Measurements from ENCODE around the gene MAST2.
"Not testable (repeated sequence)": the region's sequence is repeated elsewhere in the genome, so short reads cannot be mapped to it uniquely, and the experiment has no call there.

MAST2 gene

GRCh38 chr1:45938029-45938428 is 134.6 kb downstream of the MAST2 start:
- DNase-seq (ENCODE audit: low read depth in 2 of 2), result no peak

DNA sequence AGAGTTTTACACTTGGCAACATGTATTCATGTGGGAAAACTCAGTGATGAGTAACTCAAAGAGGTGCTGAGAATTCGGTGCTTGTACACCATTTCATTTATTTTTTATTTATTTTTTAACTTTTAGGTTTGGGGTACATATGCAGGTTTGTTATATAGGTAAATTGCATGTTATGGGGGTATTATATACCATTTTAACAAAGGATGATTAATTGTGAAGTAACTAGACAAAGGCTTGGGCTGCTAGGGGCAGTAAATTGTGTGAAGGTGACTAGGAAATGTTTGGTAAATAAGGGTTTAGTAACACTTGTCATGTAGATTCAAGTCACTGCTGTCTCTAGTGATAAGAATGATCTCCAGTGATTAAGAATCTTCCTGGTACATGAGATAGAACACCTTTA is 139.0 kb downstream of the MAST2 start:
- no peak for DNase-seq (ENCODE audit: low read depth in 2 of 2)

GRCh38 chr1:45943185-45943584 is 139.8 kb downstream of the MAST2 start:
- DNase-seq (ENCODE audit: low read depth in 2 of 2), result no peak

DNA sequence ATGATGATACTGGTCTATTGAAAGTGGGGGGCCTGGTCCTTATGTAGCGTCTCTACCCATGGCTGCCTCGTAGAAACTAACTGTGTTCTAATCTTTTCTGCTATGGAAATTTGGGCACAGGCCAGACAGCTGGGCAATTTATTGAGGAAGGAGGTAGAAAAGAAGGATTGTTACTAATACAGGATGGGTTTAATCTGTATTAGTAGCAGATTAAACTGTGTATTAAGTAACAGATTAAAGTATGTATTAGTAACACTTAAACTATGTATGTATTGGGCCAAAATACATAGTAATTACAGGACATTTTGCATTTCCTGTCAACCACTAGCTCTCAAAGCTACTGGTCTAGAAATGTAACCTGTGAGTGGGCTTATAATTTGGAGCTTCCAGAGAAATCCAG is 142.0 kb downstream of the MAST2 start:
- DNase-seq (ENCODE audit: low read depth in 2 of 2), result no peak

DNA sequence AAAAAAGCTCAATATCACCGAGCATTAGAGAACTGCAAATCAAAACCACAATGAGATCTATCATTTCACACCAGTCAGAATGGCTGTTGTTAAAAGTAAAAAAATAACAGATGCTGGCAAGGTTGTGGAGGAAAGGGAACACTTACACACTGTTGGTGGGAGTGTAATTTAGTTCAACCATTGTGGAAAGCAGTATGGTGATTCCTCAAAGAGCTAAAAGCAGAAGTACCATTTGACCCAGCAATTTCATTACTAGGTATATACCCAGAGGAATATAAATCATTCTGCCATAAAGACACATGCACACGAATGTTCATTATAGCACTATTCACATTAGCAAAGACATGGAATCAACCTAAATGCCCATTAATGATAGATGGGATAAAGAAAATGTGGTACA is 146.1 kb downstream of the MAST2 start:
- DNase-seq (ENCODE audit: low read depth in 2 of 2), result not testable (repeated sequence)

- DNase-seq (ENCODE audit: low read depth in 2 of 2), result no peak
These were observed 148.7 kb downstream of the MAST2 start for GRCh38 chr1:45952072-45952471.

GRCh38 chr1:45953934-45954847 is 150.8 kb downstream of the MAST2 start:
- DNase-seq (ENCODE audit: low read depth in 2 of 2), result no peak

DNA sequence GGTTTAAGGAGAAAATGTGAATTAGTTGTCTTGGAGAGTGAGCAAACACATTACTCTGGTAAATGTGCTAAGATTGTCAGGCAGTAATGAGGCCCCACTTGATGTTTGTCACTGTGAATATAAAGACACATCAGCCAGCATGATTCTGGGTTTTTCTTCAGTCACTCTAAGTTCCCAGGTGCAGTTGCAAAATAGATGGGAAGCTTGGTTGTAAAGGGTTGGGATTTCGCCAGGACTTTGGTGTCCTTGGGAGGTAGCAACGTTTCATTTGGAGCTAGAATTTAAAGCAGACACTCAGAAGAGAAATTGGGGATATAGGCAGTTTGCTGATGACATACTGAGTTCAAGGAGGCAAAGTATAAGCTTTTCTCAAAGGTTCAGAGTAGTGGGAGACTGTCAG is 154.3 kb downstream of the MAST2 start:
- DNase-seq (ENCODE audit: low read depth in 2 of 2), result no peak

GRCh38 chr1:45958317-45958716 is 154.9 kb downstream of the MAST2 start:
- no peak for DNase-seq (ENCODE audit: low read depth in 2 of 2)

DNA sequence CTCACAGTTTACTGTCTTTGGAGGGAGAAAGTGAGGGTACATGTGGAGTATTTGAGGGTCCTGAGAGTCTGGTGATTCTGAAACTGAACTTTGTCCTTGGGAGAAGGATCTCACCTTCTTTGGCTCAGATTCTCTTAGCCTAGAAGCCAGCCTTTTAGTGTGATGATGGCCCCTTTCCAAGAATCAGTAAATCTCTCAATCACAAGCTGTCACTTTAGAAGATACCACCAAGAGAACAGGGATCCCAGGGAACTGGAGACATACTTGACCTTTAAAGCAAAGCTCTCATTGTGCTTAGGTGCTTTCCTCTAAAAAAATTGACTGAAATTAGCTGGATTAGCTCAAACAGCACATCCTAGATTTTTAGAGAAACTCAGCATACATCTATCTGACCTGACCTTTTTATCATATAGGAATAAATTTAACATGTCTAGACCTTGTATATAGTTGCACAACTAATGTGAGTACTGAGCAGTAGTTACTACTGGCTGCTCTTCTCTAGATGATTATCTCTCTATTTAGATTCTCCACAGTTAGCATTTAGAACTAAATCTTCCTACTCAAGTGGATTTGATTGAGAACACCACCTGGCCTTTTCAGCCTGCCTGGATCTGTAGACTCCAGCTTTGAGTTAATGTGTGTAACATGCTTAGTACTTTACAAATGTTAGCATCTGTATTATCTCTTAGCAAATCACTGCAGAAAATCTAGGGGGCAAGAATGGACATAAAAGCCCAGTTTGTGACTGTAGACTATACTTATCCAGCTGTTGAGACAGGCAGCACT is 157.7 kb downstream of the MAST2 start:
- no peak for DNase-seq (ENCODE audit: low read depth in 2 of 2)

GRCh38 chr1:45961936-45962335 is 158.5 kb downstream of the MAST2 start:
- not testable (repeated sequence) for DNase-seq (ENCODE audit: low read depth in 2 of 2)

DNA sequence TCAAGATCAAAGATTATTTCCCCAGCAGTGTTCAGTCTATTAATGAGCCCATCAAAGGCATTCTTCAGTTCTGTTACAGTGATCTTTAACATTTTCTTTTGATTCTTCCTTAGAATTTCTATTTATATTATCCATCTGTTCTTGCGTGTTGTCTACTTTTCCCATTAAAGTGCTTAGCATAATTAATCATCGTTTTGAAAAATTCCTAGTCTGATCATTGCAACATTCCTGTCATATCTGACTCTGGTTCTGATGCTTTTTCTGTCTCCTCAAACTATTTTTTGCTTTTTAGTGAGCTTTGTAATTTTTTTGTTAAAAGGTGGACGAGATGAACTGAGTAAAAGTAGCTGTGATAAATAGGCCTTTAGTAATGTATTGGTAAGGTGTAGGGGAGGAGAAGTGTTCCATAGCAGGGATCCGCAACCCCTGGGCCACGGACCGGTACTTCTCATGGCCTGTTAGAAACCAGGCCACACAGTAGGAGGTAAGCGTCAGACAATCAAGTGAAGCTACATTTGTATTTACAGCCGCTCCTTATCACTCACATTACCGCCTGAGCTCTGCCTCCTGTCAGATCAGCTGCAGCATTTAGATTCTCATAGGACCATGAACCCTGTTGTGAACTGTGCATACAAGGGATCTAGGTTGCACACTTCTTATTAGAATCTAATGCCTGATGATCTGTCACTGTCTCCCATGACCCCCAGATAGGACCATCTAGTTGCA is 165.7 kb downstream of the MAST2 start:
- DNase-seq (ENCODE audit: low read depth in 2 of 2), result no peak

DNA sequence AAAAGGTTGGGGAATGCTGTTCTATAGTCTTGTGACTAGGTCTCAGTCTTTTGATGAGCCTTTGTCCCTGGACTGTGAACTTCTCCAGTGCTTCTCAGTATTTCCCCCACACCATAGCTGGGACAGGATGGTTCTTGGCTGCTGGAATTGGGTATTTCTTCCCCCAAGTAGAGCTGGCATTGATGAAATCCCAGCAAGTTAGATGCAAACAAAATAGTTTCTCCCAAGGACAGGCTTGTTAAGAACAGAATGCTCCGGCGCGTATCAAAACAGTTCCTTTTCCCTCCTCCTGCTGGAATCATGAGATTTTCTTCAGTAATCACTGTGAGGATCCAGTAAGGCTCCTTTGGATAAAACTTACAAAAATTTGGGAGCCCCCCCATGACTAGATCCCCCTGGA is 166.5 kb downstream of the MAST2 start:
- no peak for DNase-seq (ENCODE audit: low read depth in 2 of 2)

DNA sequence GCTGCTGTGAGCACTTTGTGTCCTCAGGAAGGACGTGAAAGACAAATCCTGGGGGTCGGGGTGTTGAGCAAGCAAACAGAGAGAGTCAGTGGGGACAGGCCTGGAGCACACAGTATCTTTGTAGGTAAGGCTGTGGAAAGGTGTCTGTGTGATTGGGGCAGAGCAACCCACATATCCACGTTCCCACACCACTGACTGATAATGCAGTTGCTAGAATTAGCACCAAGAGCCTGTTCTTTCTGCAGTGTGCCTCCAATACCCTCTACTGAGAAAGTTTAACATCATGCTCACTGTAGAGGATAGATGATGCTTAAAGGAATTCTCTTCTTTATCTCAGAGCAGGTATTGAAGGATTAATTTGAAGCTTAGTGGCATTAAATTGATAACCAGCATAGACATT is 167.9 kb downstream of the MAST2 start:
- DNase-seq (ENCODE audit: low read depth in 2 of 2), result no peak

- DNase-seq (ENCODE audit: low read depth in 2 of 2), result no peak
These were observed 168.6 kb downstream of the MAST2 start for GRCh38 chr1:45971922-45972531.

- no peak for DNase-seq (ENCODE audit: low read depth in 2 of 2)
These were observed 169.2 kb downstream of the MAST2 start for GRCh38 chr1:45972621-45973020.

- no peak for DNase-seq (ENCODE audit: low read depth in 2 of 2)
These were observed 169.7 kb downstream of the MAST2 start for GRCh38 chr1:45973121-45973520.

DNA sequence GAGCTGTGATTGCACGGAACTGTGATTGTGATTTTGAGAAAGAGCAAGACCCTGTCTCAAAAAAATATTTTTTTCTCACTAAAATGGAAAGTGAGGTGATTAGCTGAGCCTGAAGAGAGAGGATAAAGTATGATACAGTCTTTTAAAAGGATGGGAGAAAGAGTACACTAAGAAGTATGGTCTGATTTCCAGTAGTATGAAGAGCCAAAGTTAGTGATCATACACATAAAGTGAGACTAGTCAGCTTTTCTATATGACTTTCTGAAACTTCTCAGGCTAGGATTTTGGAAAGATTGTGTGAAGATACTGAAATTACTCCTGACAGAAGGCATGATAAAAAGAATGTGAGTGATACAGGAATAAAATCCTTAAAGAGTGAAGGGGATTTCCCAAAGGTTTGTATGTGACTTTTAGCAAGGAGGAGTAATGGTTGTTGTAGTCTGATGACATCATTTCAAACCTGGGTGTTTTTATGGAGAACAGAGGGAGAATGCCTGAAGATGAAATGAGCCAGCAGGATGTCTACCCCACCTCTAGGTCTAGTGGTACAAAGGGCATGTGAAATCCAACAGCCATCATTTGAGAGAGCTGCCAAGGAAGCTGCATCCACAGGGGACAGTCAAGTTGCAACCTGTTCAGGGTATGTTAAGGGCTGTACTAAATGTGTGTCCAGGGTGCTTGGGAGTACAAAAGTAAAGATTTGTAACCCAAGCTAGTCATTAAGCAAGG is 171.3 kb downstream of the MAST2 start:
- DNase-seq (ENCODE audit: low read depth in 2 of 2), result no peak

GRCh38 chr1:45976623-45977022 is 173.2 kb downstream of the MAST2 start:
- DNase-seq (ENCODE audit: low read depth in 2 of 2), result no peak

GRCh38 chr1:45979074-45979777 is 175.8 kb downstream of the MAST2 start:
- DNase-seq (ENCODE audit: low read depth in 2 of 2), result no peak

DNA sequence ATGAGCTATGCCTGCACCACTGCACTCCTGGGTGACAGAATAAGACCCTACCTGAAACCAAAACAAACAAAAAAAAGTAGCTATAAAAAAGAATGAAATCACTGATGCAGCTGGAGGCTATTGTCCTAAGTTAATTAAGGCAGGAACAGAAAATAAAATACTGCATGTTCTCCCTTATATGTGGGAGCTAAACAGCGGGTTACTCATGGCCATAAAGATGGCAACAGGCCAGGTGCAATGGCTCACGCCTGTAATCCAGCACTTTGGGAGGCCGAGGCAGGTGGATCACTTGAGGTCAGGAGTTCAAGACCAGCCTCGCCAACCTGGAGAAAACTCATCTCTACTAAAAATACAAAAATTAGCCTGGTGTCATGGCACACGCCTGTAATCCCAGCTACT is 176.4 kb downstream of the MAST2 start:
- no peak for DNase-seq (ENCODE audit: low read depth in 2 of 2)
